Omental fat pad (tissue), 4 donors: ENCODE measurements around the gene EXOC8. TPM values are rescaled to one million over a fixed set of nuclear protein-coding genes. Genes with fewer than 3 reads are reported as not detected.

Source experiments
- ATAC-seq: fragments of 150-250 bp; one replicate; pipeline ENCODE4 v1.9.1; 2016; ENCODE audit warnings: mild to moderate bottlenecking, moderate library complexity; ENCODE audit not compliant: low FRiP score
- DNase-seq: peaks from one replicate; pipeline ENCODE4 v3.0.0-alpha.2; 2019; ENCODE audit warnings: low spot score
- total RNA-seq, 4 donors: library from RNA; depleted of rRNA; stranded (reverse); fragments of >200 nt; gene quantifications; one replicate each; pipeline ENCODE4 v1.1.0, GENCODE V29; 2016
- TF ChIP-seq, protein P1 (sequence below), 3 donors: fragments of 450-650 bp; IDR thresholded peaks; one replicate each; pipeline ENCODE4 v1.5.1; 2016 to 2017; ENCODE audit warnings: antibody characterized with exemption in 3 of 3, mild to moderate bottlenecking in 3 of 3, moderate library complexity in 2 of 3

The EXOC8 gene
- total RNA-seq, 4 donors from 2014 or later: 12.1 to 21.0 (median 16.9) TPM

DNA sequence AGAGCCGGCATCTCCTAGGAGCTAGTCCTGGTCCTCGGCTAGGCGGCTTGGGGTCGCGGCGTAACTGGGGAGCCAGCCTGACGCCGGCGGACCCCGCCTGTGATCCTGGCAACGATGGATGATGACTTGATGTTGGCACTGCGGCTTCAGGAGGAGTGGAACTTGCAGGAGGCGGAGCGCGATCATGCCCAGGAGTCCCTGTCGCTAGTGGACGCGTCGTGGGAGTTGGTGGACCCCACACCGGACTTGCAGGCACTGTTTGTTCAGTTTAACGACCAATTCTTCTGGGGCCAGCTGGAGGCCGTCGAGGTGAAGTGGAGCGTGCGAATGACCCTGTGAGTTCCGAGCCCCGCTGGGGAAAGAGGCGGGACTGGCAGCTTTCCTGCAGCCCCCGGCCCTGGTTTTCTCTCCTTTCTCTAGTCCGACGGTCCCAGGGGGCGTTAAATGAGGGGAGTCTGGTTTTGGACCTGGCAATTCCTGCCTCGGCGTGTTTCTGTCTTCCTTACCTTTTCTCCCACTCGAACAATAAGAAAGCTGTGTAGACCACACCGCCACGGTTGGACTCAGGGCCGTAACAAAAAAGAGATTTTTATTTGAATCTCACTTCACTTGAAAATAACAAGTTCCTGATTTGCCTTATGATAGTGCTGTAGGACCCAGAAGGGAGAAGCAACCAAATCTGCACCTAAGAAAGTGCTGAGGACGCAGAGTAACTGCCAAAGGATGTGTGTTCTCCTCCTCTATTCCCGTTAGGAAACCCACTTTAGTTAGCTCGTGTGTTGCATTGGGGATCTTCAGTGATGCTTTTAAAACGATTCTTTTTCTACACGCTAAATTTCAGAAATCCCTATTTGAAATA lies 847 bp upstream of the EXOC8 start, which contains the start of gene SPRTN:
Gene SPRTN (plus strand): TSS at position 24 of the 859 bp plus-strand sequence. CDS start 91 bp downstream, at position 115.
- ATAC-seq (peak; percentile 79), DNase-seq (no peak)
- TF ChIP-seq, protein P1, sequence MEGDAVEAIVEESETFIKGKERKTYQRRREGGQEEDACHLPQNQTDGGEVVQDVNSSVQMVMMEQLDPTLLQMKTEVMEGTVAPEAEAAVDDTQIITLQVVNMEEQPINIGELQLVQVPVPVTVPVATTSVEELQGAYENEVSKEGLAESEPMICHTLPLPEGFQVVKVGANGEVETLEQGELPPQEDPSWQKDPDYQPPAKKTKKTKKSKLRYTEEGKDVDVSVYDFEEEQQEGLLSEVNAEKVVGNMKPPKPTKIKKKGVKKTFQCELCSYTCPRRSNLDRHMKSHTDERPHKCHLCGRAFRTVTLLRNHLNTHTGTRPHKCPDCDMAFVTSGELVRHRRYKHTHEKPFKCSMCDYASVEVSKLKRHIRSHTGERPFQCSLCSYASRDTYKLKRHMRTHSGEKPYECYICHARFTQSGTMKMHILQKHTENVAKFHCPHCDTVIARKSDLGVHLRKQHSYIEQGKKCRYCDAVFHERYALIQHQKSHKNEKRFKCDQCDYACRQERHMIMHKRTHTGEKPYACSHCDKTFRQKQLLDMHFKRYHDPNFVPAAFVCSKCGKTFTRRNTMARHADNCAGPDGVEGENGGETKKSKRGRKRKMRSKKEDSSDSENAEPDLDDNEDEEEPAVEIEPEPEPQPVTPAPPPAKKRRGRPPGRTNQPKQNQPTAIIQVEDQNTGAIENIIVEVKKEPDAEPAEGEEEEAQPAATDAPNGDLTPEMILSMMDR (IDR thresholded peaks at IDR 0.05): no peak

DNA sequence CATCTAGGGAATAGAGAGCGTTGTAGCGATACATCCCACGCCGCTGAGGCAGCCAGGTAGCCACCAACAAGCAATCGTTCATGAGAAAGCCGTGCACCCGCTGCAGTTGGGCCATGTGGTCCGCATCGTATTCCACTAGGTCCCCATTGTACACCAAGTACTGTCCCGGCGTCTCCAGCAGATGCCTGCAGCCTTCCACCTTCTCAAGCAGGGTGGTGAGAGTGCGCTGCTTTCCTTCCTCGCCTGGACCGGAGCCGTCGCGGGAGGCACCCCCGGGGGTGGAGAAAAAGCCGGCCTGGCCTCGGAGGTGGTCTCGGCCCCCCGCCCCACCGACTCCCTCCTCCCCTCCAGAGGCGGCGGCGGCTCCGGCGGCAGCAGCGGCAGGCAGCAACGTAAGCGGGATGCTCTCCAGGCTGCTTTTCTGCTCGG lies 595 bp downstream of the EXOC8 start:
- TF ChIP-seq, protein P1 (IDR thresholded peaks at IDR 0.05): no peak
- ATAC-seq: peak; percentile 22
- no peak for DNase-seq

DNA sequence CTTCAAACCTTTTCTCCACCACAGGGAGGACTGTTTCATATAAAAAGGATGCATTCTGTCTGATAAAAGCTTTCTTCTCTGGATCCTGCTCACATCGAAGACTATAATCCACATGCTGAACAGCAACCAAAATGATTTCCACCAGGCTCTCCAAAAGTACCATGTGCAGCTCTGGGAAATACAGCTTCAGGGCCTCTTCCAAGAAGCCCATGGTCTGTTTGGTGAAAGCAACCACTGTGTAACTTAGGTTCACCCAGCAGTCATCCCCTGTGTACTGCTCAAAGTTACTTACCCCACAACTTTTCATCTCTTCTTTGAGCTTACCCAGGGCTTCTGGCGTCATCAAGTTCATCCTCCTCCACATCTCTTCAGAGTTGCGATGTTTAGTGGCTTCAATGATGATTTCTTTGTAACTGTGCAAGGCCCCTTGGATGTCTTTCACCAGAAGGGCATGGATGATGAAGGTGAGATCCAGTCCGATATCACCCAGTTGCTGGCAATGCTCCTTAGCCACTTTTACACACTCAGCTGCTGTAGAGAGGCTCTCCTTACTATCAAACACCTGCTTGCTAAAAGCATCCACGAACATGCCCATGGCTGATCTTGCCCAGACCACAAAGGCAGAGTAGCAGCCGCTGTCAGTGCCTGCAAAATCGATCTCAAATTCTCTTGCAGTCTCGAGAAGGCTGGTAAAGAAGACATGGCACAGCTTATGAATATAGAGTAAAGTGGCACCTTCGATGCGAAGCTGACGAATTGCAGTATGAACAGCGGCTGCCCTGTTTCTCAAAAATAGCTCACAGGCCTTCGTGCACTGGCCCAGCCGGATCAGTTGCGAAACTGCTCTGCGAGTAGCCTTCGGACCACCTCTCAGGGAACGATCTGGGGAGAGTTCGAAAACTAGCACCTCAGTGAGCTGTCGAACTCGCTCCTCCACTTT lies 1.7 kb downstream of the EXOC8 start:
- DNase-seq (no peak), ATAC-seq (no peak)
- TF ChIP-seq, protein P1 (IDR thresholded peaks at IDR 0.05): no peak

DNA sequence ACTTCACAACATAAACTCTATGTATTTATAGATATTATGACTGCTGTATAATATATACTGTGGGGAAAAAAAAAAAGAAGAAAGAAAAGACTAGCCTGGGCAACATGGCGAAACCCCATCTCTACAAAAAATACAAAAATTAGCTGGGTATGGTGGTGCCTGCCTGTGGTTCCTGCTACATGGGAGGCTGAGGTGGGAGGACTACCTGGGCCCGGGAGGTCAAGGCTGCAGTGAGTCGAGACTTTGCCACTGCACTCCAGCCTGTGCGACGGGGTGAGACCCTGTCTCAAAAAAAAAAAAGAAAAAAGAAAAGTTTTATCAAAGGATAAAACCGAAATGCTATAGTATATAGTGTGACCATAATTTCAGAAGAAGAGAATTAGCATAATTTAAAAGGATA lies 2.7 kb downstream of the EXOC8 start:
- no peak for DNase-seq
- no peak for ATAC-seq
- TF ChIP-seq, protein P1 (IDR thresholded peaks at IDR 0.05): no peak

DNA sequence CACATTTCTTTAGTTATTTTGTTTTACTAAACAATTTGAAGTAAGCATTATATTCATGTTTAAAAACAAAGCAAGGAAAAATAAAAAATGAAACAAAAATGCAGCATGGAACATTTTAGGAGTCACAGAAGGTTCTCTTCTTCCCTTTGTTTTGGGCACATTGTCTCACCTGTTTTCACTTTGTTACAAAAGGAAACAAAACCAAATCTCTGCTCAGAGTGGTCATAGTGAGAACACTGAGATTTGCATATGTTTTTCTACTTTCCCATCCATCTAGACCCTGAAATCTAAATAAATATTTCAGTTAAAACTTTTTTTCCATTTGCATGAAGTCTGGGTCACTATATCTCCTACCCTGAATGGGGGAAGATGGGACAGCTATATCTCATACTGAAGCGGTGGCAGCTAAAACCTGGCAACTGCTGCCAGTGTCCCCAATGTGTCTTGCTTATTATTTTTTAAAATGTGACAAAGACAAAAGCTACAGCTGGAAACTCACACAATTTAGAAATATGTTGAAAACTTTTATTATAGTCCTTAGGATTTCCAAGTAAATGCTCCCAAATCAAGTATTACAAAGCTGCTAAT lies 3.5 kb downstream of the EXOC8 start:
- DNase-seq (no peak), ATAC-seq (no peak)
- TF ChIP-seq, protein P1 (IDR thresholded peaks at IDR 0.05): no peak

DNA sequence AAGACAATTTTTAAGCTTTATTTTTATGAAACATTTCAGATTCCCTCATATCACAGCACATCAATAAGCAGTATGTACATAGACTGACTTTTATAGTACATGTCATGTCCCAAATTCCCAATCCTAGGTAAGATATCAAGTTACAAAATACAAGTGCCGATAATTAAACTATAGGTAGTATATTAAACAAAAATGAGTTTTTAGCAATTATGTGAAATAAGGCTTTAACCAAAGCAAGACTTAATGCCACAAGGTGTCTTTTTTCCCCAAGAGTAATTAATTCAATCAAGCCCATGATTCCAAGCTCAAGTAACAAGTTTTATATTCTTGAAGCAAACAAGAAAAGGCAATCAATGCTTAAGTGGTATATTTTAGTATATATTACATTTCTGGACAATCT lies 4.9 kb downstream of the EXOC8 start:
- TF ChIP-seq, protein P1 (IDR thresholded peaks at IDR 0.05): no peak
- ATAC-seq (no peak), DNase-seq (no peak)
